Activated T-helper 2 cell treated with anti-CD3 and anti-CD28 coated beads, Interferon-gamma antibody, Interleukin-2, Interleukin-4, amounts not matched to agents 10 μg/mL and 5 μg/mL and 100 μg/mL, durations not matched to agents 14 hours and 24 hours and 36 hours (primary cell): ENCODE measurements around the gene NT5C1A. TPM values are rescaled to one million over a fixed set of nuclear protein-coding genes. Genes with fewer than 3 reads are reported as not detected.

ENCODE experiments used
- DNase-seq: peaks from one replicate; pipeline ENCODE4 v3.0.0; 2021; ENCODE audit warnings: low spot score
- H3K27ac Mint-ChIP-seq: one replicate; pipeline ENCODE4 v1.8.0; 2021; ENCODE audit warnings: mixed read lengths
- H3K27me3 Mint-ChIP-seq: one replicate; pipeline ENCODE4 v1.8.0; 2021; ENCODE audit warnings: low read depth, mixed read lengths
- H3K36me3 Mint-ChIP-seq: one replicate; pipeline ENCODE4 v1.8.0; 2021; ENCODE audit warnings: low read depth, mixed read lengths
- H3K4me1 Mint-ChIP-seq: one replicate; pipeline ENCODE4 v1.8.0; 2021; ENCODE audit warnings: low read depth, mixed read lengths
- H3K4me3 Mint-ChIP-seq: one replicate; pipeline ENCODE4 v1.8.0; 2021; ENCODE audit warnings: low read depth, mild to moderate bottlenecking, moderate library complexity, mixed read lengths
- H3K9me3 Mint-ChIP-seq: one replicate; pipeline ENCODE4 v1.8.0; 2021; ENCODE audit warnings: mixed read lengths
- intact Hi-C: fragments of 100-400 bp; cut with micrococcal nuclease; formaldehyde crosslinking; loops from one replicate; pipeline ENCODE4 v1.15.1; 2023
- total RNA-seq: library from RNA; stranded (reverse); gene quantifications from 2 replicates; pipeline ENCODE4 v1.2.3, GENCODE V29; 2022

The NT5C1A gene
- total RNA-seq, 1 donor from 2014 or later: 1.2 TPM

- intact Hi-C loops: no loop called here
- Mint-ChIP-seq H3K36me3 (no peaks in the 10 kb centered on the region), H3K27ac (no peak overlapping the region), H3K4me1 (peaks cover 7% of the 10 kb centered on the region), H3K4me3 (no peak overlapping the region), H3K9me3 (no peaks in the 10 kb centered on the region), H3K27me3 (peaks cover 65% of the 10 kb centered on the region)
- DNase-seq: no peak
Measured at GRCh38 chr1:39685071-39685470, 13.2 kb upstream of the NT5C1A start.

- no peak for DNase-seq
- no peak overlapping the region for H3K4me3 Mint-ChIP-seq
- peaks cover 61% of the 10 kb centered on the region for H3K27me3 Mint-ChIP-seq
- no peaks in the 10 kb centered on the region for H3K36me3 Mint-ChIP-seq
- H3K9me3 Mint-ChIP-seq: no peaks in the 10 kb centered on the region
- H3K4me1 Mint-ChIP-seq: peaks cover 6% of the 10 kb centered on the region
- intact Hi-C loops: no loop called here
- no peak overlapping the region for H3K27ac Mint-ChIP-seq
Measured at GRCh38 chr1:39684313-39684664, 12.4 kb upstream of the NT5C1A start.

GRCh38 chr1:39683591-39684312 is 11.8 kb upstream of the NT5C1A start:
- H3K4me1 Mint-ChIP-seq: peaks cover 6% of the 10 kb centered on the region
- H3K36me3 Mint-ChIP-seq: no peaks in the 10 kb centered on the region

GRCh38 chr1:39681999-39682398 is 10.1 kb upstream of the NT5C1A start:
- intact Hi-C loops: no loop called here
- Mint-ChIP-seq H3K9me3 (no peaks in the 10 kb centered on the region), H3K4me1 (peaks cover 6% of the 10 kb centered on the region), H3K36me3 (no peaks in the 10 kb centered on the region), H3K27ac (no peak overlapping the region), H3K4me3 (no peak overlapping the region), H3K27me3 (peaks cover 44% of the 10 kb centered on the region)
- DNase-seq: no peak

More at GRCh38 chr1:39683591-39684312, 11.8 kb upstream of the NT5C1A start:
- intact Hi-C loops: no loop called here
- no peak overlapping the region for H3K4me3 Mint-ChIP-seq
- DNase-seq: no peak
- no peaks in the 10 kb centered on the region for H3K9me3 Mint-ChIP-seq
- no peak overlapping the region for H3K27ac Mint-ChIP-seq
- peaks cover 58% of the 10 kb centered on the region for H3K27me3 Mint-ChIP-seq

- no peak for DNase-seq
- peaks cover 6% of the 10 kb centered on the region for H3K4me1 Mint-ChIP-seq
- intact Hi-C loops: no loop called here
- H3K27ac Mint-ChIP-seq: no peak overlapping the region
- peaks cover 41% of the 10 kb centered on the region for H3K27me3 Mint-ChIP-seq
- H3K36me3 Mint-ChIP-seq: no peaks in the 10 kb centered on the region
- no peak overlapping the region for H3K4me3 Mint-ChIP-seq
- no peaks in the 10 kb centered on the region for H3K9me3 Mint-ChIP-seq
Measured at GRCh38 chr1:39681294-39681693, 9.4 kb upstream of the NT5C1A start.

GRCh38 chr1:39680751-39681150 is 8.8 kb upstream of the NT5C1A start:
- H3K4me3 Mint-ChIP-seq: no peak overlapping the region
- no peak overlapping the region for H3K27ac Mint-ChIP-seq
- no peaks in the 10 kb centered on the region for H3K36me3 Mint-ChIP-seq
- intact Hi-C loops: no loop called here
- DNase-seq: no peak
- H3K4me1 Mint-ChIP-seq: peaks cover 6% of the 10 kb centered on the region
- H3K9me3 Mint-ChIP-seq: no peaks in the 10 kb centered on the region
- peaks cover 39% of the 10 kb centered on the region for H3K27me3 Mint-ChIP-seq

- peaks cover 37% of the 10 kb centered on the region for H3K27me3 Mint-ChIP-seq
- no peak overlapping the region for H3K4me3 Mint-ChIP-seq
- intact Hi-C loops: no loop called here
- no peaks in the 10 kb centered on the region for H3K9me3 Mint-ChIP-seq
- H3K4me1 Mint-ChIP-seq: peaks cover 6% of the 10 kb centered on the region
- DNase-seq: no peak
- no peaks in the 10 kb centered on the region for H3K36me3 Mint-ChIP-seq
- no peak overlapping the region for H3K27ac Mint-ChIP-seq
Measured at GRCh38 chr1:39679821-39680220, 7.9 kb upstream of the NT5C1A start.

GRCh38 chr1:39678889-39679288 is 7.0 kb upstream of the NT5C1A start:
- Mint-ChIP-seq H3K9me3 (no peaks in the 10 kb centered on the region), H3K4me3 (no peak overlapping the region), H3K36me3 (no peaks in the 10 kb centered on the region), H3K4me1 (peaks cover 6% of the 10 kb centered on the region), H3K27ac (no peak overlapping the region), H3K27me3 (peaks cover 34% of the 10 kb centered on the region)
- intact Hi-C loops: no loop called here
- DNase-seq: no peak

GRCh38 chr1:39677645-39678044 is 5.7 kb upstream of the NT5C1A start:
- DNase-seq: no peak
- H3K9me3 Mint-ChIP-seq: no peaks in the 10 kb centered on the region
- no peak overlapping the region for H3K4me3 Mint-ChIP-seq
- peaks cover 36% of the 10 kb centered on the region for H3K27me3 Mint-ChIP-seq
- H3K27ac Mint-ChIP-seq: no peak overlapping the region
- no peaks in the 10 kb centered on the region for H3K36me3 Mint-ChIP-seq
- H3K4me1 Mint-ChIP-seq: peaks cover 6% of the 10 kb centered on the region
- intact Hi-C loops: no loop called here

- Mint-ChIP-seq H3K36me3 (no peaks in the 10 kb centered on the region), H3K4me1 (peaks cover 6% of the 10 kb centered on the region), H3K9me3 (no peaks in the 10 kb centered on the region), H3K27ac (no peak overlapping the region), H3K27me3 (peaks cover 32% of the 10 kb centered on the region), H3K4me3 (no peak overlapping the region)
- intact Hi-C loops: no loop called here
- DNase-seq: no peak
Measured at GRCh38 chr1:39676948-39677548, 5.1 kb upstream of the NT5C1A start.

GRCh38 chr1:39675220-39675619 is 3.3 kb upstream of the NT5C1A start:
- Mint-ChIP-seq H3K27me3 (peaks cover 28% of the 10 kb centered on the region), H3K4me1 (no peaks in the 10 kb centered on the region), H3K27ac (no peak overlapping the region), H3K36me3 (no peaks in the 10 kb centered on the region), H3K9me3 (no peaks in the 10 kb centered on the region), H3K4me3 (no peak overlapping the region)
- no peak for DNase-seq
- intact Hi-C loops: no loop called here

GRCh38 chr1:39673215-39673614 is 1.3 kb upstream of the NT5C1A start:
- no peaks in the 10 kb centered on the region for H3K36me3 Mint-ChIP-seq
- peaks cover 28% of the 10 kb centered on the region for H3K27me3 Mint-ChIP-seq
- DNase-seq: no peak
- H3K27ac Mint-ChIP-seq: no peak overlapping the region
- no peaks in the 10 kb centered on the region for H3K9me3 Mint-ChIP-seq
- no peak overlapping the region for H3K4me3 Mint-ChIP-seq
- peaks cover 3% of the 10 kb centered on the region for H3K4me1 Mint-ChIP-seq
- intact Hi-C loops: loop anchor here (2.0 kb wide), 1 partner anchor 48 kb away; no protein-coding TSS in a partner anchor

GRCh38 chr1:39672551-39672947 is 642 bp upstream of the NT5C1A start:
- Mint-ChIP-seq H3K4me3 (peak overlapping the region; percentile 60), H3K4me1 (peaks cover 8% of the 10 kb centered on the region), H3K27ac (no peak overlapping the region), H3K9me3 (no peaks in the 10 kb centered on the region), H3K36me3 (no peaks in the 10 kb centered on the region), H3K27me3 (peaks cover 28% of the 10 kb centered on the region)
- intact Hi-C loops: loop anchor here (2.0 kb wide), 1 partner anchor 48 kb away; no protein-coding TSS in a partner anchor
- DNase-seq: no peak
